G401.6 (cell line): ENCODE measurements around the gene PTPRT.

Experiments
- FAIRE-seq: peaks from 2 replicates; lab custom pipeline; 2012; peaks lifted over from hg19 to GRCh38; lab: Jason Lieb, UNC

The PTPRT gene

GRCh38 chr20:42376131-42376530 lies 813.6 kb downstream of the PTPRT start:
- no peak for FAIRE-seq

GRCh38 chr20:42373049-42373448 lies 816.7 kb downstream of the PTPRT start:
- no peak for FAIRE-seq

GRCh38 chr20:42370075-42370474 lies 819.6 kb downstream of the PTPRT start:
- FAIRE-seq: no peak

- FAIRE-seq: no peak
Observed at GRCh38 chr20:42368910-42369309, 820.8 kb downstream of the PTPRT start.

- no peak for FAIRE-seq
Observed at GRCh38 chr20:42366626-42367025, 823.1 kb downstream of the PTPRT start.

GRCh38 chr20:42364446-42364845 lies 825.3 kb downstream of the PTPRT start:
- FAIRE-seq: no peak

GRCh38 chr20:42361402-42361970 lies 828.2 kb downstream of the PTPRT start:
- FAIRE-seq: no peak

GRCh38 chr20:42360621-42361020 lies 829.1 kb downstream of the PTPRT start:
- no peak for FAIRE-seq

GRCh38 chr20:42359617-42360016 lies 830.1 kb downstream of the PTPRT start:
- no peak for FAIRE-seq

GRCh38 chr20:42352096-42352495 lies 837.6 kb downstream of the PTPRT start:
- FAIRE-seq: no peak

- FAIRE-seq: no peak
Observed at GRCh38 chr20:42350521-42350920, 839.2 kb downstream of the PTPRT start.

- no peak for FAIRE-seq
Observed at GRCh38 chr20:42346189-42347170, 843.2 kb downstream of the PTPRT start.

GRCh38 chr20:42341654-42342053 lies 848.1 kb downstream of the PTPRT start:
- FAIRE-seq: no peak

GRCh38 chr20:42340368-42340767 lies 849.3 kb downstream of the PTPRT start:
- FAIRE-seq: no peak

- no peak for FAIRE-seq
Observed at GRCh38 chr20:42338294-42339201, 851.2 kb downstream of the PTPRT start.

- FAIRE-seq: no peak
Observed at GRCh38 chr20:42336576-42336975, 853.1 kb downstream of the PTPRT start.

GRCh38 chr20:42319252-42320013 lies 870.3 kb downstream of the PTPRT start:
- FAIRE-seq: no peak

GRCh38 chr20:42313704-42314103 lies 876.0 kb downstream of the PTPRT start:
- no peak for FAIRE-seq

- no peak for FAIRE-seq
Observed at GRCh38 chr20:42309050-42309449, 880.7 kb downstream of the PTPRT start.

GRCh38 chr20:42308171-42308570 lies 881.5 kb downstream of the PTPRT start:
- no peak for FAIRE-seq

GRCh38 chr20:42295592-42295991 lies 894.1 kb downstream of the PTPRT start:
- no peak for FAIRE-seq

- FAIRE-seq: no peak
Observed at GRCh38 chr20:42294976-42295375, 894.7 kb downstream of the PTPRT start.
